Activated CD4-positive, alpha-beta T cell treated with anti-CD3 and anti-CD28 coated beads for 48 hours (primary cell): Measurements from ENCODE around the gene CAMKK1.
"Not testable (repeated sequence)": the region's sequence is repeated elsewhere in the genome, so short reads cannot be mapped to it uniquely, and the experiment has no call there.

Source experiments
- DNase-seq: peaks from one replicate; pipeline ENCODE4 v3.0.0-alpha.2; 2020

CAMKK1 gene

GRCh38 chr17:3844556-3844955 is 48.3 kb downstream of the CAMKK1 start:
- DNase-seq: not testable (repeated sequence)

- DNase-seq: peak; percentile 65
Observed at GRCh38 chr17:3843935-3844516, 48.8 kb downstream of the CAMKK1 start.

GRCh38 chr17:3838206-3838605 is 54.6 kb downstream of the CAMKK1 start:
- DNase-seq: no peak

GRCh38 chr17:3836551-3836950 is 56.3 kb downstream of the CAMKK1 start:
- no peak for DNase-seq

- no peak for DNase-seq
Observed at GRCh38 chr17:3835410-3836229, 57.2 kb downstream of the CAMKK1 start.

- DNase-seq: no peak
Observed at GRCh38 chr17:3834811-3835210, 58.0 kb downstream of the CAMKK1 start.

- no peak for DNase-seq
Observed at GRCh38 chr17:3828852-3829232, 64.0 kb downstream of the CAMKK1 start.

GRCh38 chr17:3828151-3828851 is 64.6 kb downstream of the CAMKK1 start:
- DNase-seq: no peak

GRCh38 chr17:3827124-3827773 is 65.6 kb downstream of the CAMKK1 start:
- peak; percentile 73 for DNase-seq

- DNase-seq: no peak
Observed at GRCh38 chr17:3826191-3826590, 66.7 kb downstream of the CAMKK1 start.

GRCh38 chr17:3821101-3821500 is 71.8 kb downstream of the CAMKK1 start:
- DNase-seq: no peak

- no peak for DNase-seq
Observed at GRCh38 chr17:3818786-3819185, 74.1 kb downstream of the CAMKK1 start.

GRCh38 chr17:3817851-3818605 is 74.8 kb downstream of the CAMKK1 start:
- DNase-seq: no peak

GRCh38 chr17:3815925-3816324 is 76.9 kb downstream of the CAMKK1 start:
- no peak for DNase-seq

- no peak for DNase-seq
Observed at GRCh38 chr17:3815122-3815521, 77.7 kb downstream of the CAMKK1 start.

GRCh38 chr17:3814361-3814760 is 78.5 kb downstream of the CAMKK1 start:
- no peak for DNase-seq

- DNase-seq: no peak
Observed at GRCh38 chr17:3813171-3813570, 79.7 kb downstream of the CAMKK1 start.

- no peak for DNase-seq
Observed at GRCh38 chr17:3812771-3813170, 80.1 kb downstream of the CAMKK1 start.

GRCh38 chr17:3812284-3812683 is 80.6 kb downstream of the CAMKK1 start:
- DNase-seq: no peak
